KMS-11 (cell line): ENCODE measurements around the gene SERPINB2.
"Not testable (repeated sequence)": the region's sequence is repeated elsewhere in the genome, so short reads cannot be mapped to it uniquely, and the experiment has no call there.

Experiments used
- H2AFZ ChIP-seq: fragments of 200-600 bp; sonication (generic); 2 replicates; pipeline ENCODE4 v1.6.1; 2016; ENCODE audit warnings: antibody characterized with exemption, mixed run types, low read depth
- H3K27ac ChIP-seq: fragments of 200-600 bp; sonication (generic); 2 replicates; pipeline ENCODE4 v1.6.1; 2016; ENCODE audit warnings: mild to moderate bottlenecking, mixed run types
- H3K27me3 ChIP-seq: fragments of 200-600 bp; sonication (generic); 2 replicates; pipeline ENCODE4 v1.6.1; 2017; ENCODE audit warnings: mild to moderate bottlenecking, low read depth, mixed run types, moderate library complexity; ENCODE audit not compliant: insufficient read depth
- H3K36me3 ChIP-seq: fragments of 200-600 bp; sonication (generic); 2 replicates; pipeline ENCODE4 v1.6.1; 2017; ENCODE audit warnings: mild to moderate bottlenecking, mixed run types; ENCODE audit not compliant: insufficient read depth
- H3K4me1 ChIP-seq: fragments of 200-600 bp; sonication (generic); 2 replicates; pipeline ENCODE4 v1.6.1; 2016; ENCODE audit warnings: mild to moderate bottlenecking, low read depth, mixed run types; ENCODE audit not compliant: poor library complexity, severe bottlenecking
- H3K4me2 ChIP-seq: fragments of 200-600 bp; sonication (generic); 2 replicates; pipeline ENCODE4 v1.7.0; 2016; ENCODE audit warnings: mild to moderate bottlenecking, mixed run types
- H3K4me3 ChIP-seq: fragments of 200-600 bp; sonication (generic); IDR thresholded peaks from 2 replicates; pipeline ENCODE4 v1.6.1; 2017; ENCODE audit warnings: low read depth, low read length, mixed read lengths; ENCODE audit not compliant: insufficient read depth
- H3K79me2 ChIP-seq: fragments of 200-600 bp; sonication (generic); 2 replicates; pipeline ENCODE4 v1.6.1; 2016; ENCODE audit warnings: low read depth, mixed run types; ENCODE audit not compliant: insufficient read depth
- H3K9ac ChIP-seq: fragments of 200-600 bp; sonication (generic); 2 replicates; pipeline ENCODE4 v1.6.1; 2016; ENCODE audit warnings: mild to moderate bottlenecking, mixed run types
- H4K20me1 ChIP-seq: fragments of 200-600 bp; sonication (generic); 2 replicates; pipeline ENCODE4 v1.6.1; 2016; ENCODE audit warnings: mild to moderate bottlenecking, mixed run types; ENCODE audit not compliant: insufficient read depth
- CTCF ChIP-seq: fragments of 200-600 bp; sonication (generic); conservative IDR thresholded peaks from 2 replicates; pipeline ENCODE4 v1.6.1; 2017; ENCODE audit warnings: low read depth, mild to moderate bottlenecking, antibody characterized with exemption, low read length, moderate library complexity, mixed read lengths

The SERPINB2 gene

GRCh38 chr18:63930773-63931354, 43.4 kb downstream of the SERPINB2 start:
- Histone ChIP-seq H3K36me3 (no peaks in the 10 kb centered on the region), H3K79me2 (no peaks in the 10 kb centered on the region), H3K4me3 (no peak overlapping the region), H3K27me3 (no peaks in the 10 kb centered on the region), H3K4me1 (peaks cover 4% of the 10 kb centered on the region), H2AFZ (no peak overlapping the region), H4K20me1 (no peaks in the 10 kb centered on the region), H3K4me2 (no peak overlapping the region), H3K9ac (no peak overlapping the region), H3K27ac (no peak overlapping the region)
- no peak for TF ChIP-seq CTCF

- H3K36me3 ChIP-seq = no peaks in the 10 kb centered on the region
- peak overlapping the region; percentile 93 for H3K4me2 ChIP-seq
- H3K27me3 ChIP-seq = no peaks in the 10 kb centered on the region
- peak; percentile 89 for TF ChIP-seq CTCF
- no peaks in the 10 kb centered on the region for H3K79me2 ChIP-seq
- H3K4me3 ChIP-seq = no peak overlapping the region
- H3K9ac ChIP-seq = peak overlapping the region; percentile 39; the same call in 1 of the 2 replicates
- H2AFZ ChIP-seq = peak overlapping the region; percentile 99
- no peaks in the 10 kb centered on the region for H4K20me1 ChIP-seq
- H3K27ac ChIP-seq = no peak overlapping the region
- peaks cover 4% of the 10 kb centered on the region for H3K4me1 ChIP-seq
These were observed 48.8 kb downstream of the SERPINB2 start for GRCh38 chr18:63936156-63936931.

GRCh38 chr18:63936932-63937393, 49.5 kb downstream of the SERPINB2 start:
- no peak overlapping the region for H3K9ac ChIP-seq
- H3K4me3 ChIP-seq = no peak overlapping the region
- no peak overlapping the region; the same call in 1 of the 2 replicates for H3K4me2 ChIP-seq
- H3K27ac ChIP-seq = no peak overlapping the region
- peaks cover 4% of the 10 kb centered on the region for H3K4me1 ChIP-seq
- no peaks in the 10 kb centered on the region for H3K79me2 ChIP-seq
- no peaks in the 10 kb centered on the region for H3K36me3 ChIP-seq
- no peaks in the 10 kb centered on the region for H4K20me1 ChIP-seq
- TF ChIP-seq CTCF = no peak
- no peaks in the 10 kb centered on the region for H3K27me3 ChIP-seq
- H2AFZ ChIP-seq = peak overlapping the region; percentile 99

- H3K4me1 ChIP-seq = peaks cover 4% of the 10 kb centered on the region
- TF ChIP-seq CTCF = no peak
- H4K20me1 ChIP-seq = no peaks in the 10 kb centered on the region
- no peak overlapping the region for H3K27ac ChIP-seq
- H3K4me2 ChIP-seq = no peak overlapping the region
- no peak overlapping the region for H3K9ac ChIP-seq
- no peaks in the 10 kb centered on the region for H3K27me3 ChIP-seq
- H3K4me3 ChIP-seq = no peak overlapping the region
- no peaks in the 10 kb centered on the region for H3K36me3 ChIP-seq
- no peaks in the 10 kb centered on the region for H3K79me2 ChIP-seq
- H2AFZ ChIP-seq = no peak overlapping the region
These were observed 52.5 kb downstream of the SERPINB2 start for GRCh38 chr18:63940008-63940407.

GRCh38 chr18:63940543-63941050, 53.1 kb downstream of the SERPINB2 start:
- H3K4me2 ChIP-seq, H3K9ac ChIP-seq, H3K4me1 ChIP-seq, H4K20me1 ChIP-seq, H3K27me3 ChIP-seq, H3K4me3 ChIP-seq, H3K36me3 ChIP-seq, H2AFZ ChIP-seq, H3K27ac ChIP-seq, H3K79me2 ChIP-seq: not testable (repeated sequence)
